ENCODE measurements around the gene ACER3.

DNA sequence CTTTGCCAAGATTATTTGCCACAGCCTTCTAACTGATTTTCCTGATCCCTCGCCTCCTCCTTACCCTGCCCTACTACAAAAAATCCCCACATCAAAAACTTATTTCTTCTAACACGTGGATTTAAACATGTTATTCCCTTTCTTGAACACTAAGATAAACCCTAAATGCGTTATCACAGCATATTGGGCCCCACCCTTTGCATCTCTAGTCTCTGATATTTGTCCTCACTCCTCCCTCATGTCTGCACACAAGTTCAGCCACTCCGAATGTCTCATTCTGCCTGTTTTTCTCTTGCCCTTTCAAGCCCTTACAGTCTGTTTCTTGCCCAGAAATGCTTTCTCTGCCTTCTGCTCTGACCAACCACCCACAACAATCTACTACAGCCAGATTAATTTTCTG is 10.6 kb upstream of the ACER3 start:
- TF ChIP-seq, protein P1, sequence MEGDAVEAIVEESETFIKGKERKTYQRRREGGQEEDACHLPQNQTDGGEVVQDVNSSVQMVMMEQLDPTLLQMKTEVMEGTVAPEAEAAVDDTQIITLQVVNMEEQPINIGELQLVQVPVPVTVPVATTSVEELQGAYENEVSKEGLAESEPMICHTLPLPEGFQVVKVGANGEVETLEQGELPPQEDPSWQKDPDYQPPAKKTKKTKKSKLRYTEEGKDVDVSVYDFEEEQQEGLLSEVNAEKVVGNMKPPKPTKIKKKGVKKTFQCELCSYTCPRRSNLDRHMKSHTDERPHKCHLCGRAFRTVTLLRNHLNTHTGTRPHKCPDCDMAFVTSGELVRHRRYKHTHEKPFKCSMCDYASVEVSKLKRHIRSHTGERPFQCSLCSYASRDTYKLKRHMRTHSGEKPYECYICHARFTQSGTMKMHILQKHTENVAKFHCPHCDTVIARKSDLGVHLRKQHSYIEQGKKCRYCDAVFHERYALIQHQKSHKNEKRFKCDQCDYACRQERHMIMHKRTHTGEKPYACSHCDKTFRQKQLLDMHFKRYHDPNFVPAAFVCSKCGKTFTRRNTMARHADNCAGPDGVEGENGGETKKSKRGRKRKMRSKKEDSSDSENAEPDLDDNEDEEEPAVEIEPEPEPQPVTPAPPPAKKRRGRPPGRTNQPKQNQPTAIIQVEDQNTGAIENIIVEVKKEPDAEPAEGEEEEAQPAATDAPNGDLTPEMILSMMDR (IDR thresholded peaks at IDR 0.05; ENCODE audit: low read depth, low read length, missing input control), result no peak
- TF ChIP-seq HNF4G (IDR thresholded peaks at IDR 0.05), result no peak
- TF ChIP-seq, protein P2, sequence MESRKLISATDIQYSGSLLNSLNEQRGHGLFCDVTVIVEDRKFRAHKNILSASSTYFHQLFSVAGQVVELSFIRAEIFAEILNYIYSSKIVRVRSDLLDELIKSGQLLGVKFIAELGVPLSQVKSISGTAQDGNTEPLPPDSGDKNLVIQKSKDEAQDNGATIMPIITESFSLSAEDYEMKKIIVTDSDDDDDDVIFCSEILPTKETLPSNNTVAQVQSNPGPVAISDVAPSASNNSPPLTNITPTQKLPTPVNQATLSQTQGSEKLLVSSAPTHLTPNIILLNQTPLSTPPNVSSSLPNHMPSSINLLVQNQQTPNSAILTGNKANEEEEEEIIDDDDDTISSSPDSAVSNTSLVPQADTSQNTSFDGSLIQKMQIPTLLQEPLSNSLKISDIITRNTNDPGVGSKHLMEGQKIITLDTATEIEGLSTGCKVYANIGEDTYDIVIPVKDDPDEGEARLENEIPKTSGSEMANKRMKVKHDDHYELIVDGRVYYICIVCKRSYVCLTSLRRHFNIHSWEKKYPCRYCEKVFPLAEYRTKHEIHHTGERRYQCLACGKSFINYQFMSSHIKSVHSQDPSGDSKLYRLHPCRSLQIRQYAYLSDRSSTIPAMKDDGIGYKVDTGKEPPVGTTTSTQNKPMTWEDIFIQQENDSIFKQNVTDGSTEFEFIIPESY (IDR thresholded peaks at IDR 0.05), result no peak
- TF ChIP-seq SP1 (IDR thresholded peaks at IDR 0.05), result no peak
- no peak for TF ChIP-seq TAF1 (conservative IDR thresholded peaks at IDR 0.05)
- TF ChIP-seq GABPA (IDR thresholded peaks at IDR 0.05 in 1 of 2, conservative IDR thresholded peaks at IDR 0.05 in 1 of 2), result no peak
- no peak for TF ChIP-seq ATF3 (IDR thresholded peaks at IDR 0.05)
- TF ChIP-seq RAD21 (IDR thresholded peaks at IDR 0.05), result no peak
- no peak for TF ChIP-seq REST (IDR thresholded peaks at IDR 0.05)
- TF ChIP-seq EGR1 (IDR thresholded peaks at IDR 0.05; ENCODE audit: low read depth in 2 of 2), result no peak
- TF ChIP-seq YY1 (IDR thresholded peaks at IDR 0.05), result no peak
- TF ChIP-seq RXRA (IDR thresholded peaks at IDR 0.05), result no peak

All from liver (tissue), 3 donors.